GM18517 (cell line): ENCODE data around the gene DGCR2.
"Not testable (repeated sequence)": the region's sequence is repeated elsewhere in the genome, so short reads cannot be mapped to it uniquely, and the experiment has no call there.

Experiments used
- ATAC-seq: cut with Tn5 transposase; IDR thresholded peaks from one replicate; pipeline ENCODE4 v1.9.1; 2021; ENCODE audit warnings: mild to moderate bottlenecking, moderate library complexity; ENCODE audit not compliant: unreplicated experiment

DGCR2 gene

GRCh38 chr22:19062139-19062942 lies 59.9 kb downstream of the DGCR2 start:
- ATAC-seq, result no peak

- ATAC-seq, result no peak
Measured at GRCh38 chr22:19061471-19062138, 60.6 kb downstream of the DGCR2 start.

GRCh38 chr22:19060356-19061009 lies 61.7 kb downstream of the DGCR2 start:
- ATAC-seq, result no peak

GRCh38 chr22:19059481-19060278 lies 62.5 kb downstream of the DGCR2 start:
- ATAC-seq, result no peak

GRCh38 chr22:19058713-19059451 lies 63.3 kb downstream of the DGCR2 start:
- no peak for ATAC-seq

- no peak for ATAC-seq
Measured at GRCh38 chr22:19057999-19058491, 64.2 kb downstream of the DGCR2 start.

GRCh38 chr22:19057539-19057938 lies 64.7 kb downstream of the DGCR2 start:
- ATAC-seq, result no peak

GRCh38 chr22:19056951-19057401 lies 65.2 kb downstream of the DGCR2 start:
- no peak for ATAC-seq

- no peak for ATAC-seq
Measured at GRCh38 chr22:19055801-19056200, 66.4 kb downstream of the DGCR2 start.

GRCh38 chr22:19052941-19053541 lies 69.2 kb downstream of the DGCR2 start:
- ATAC-seq, result no peak

GRCh38 chr22:19051381-19052072 lies 70.7 kb downstream of the DGCR2 start:
- ATAC-seq, result no peak

GRCh38 chr22:19050847-19051246 lies 71.4 kb downstream of the DGCR2 start:
- not testable (repeated sequence) for ATAC-seq

GRCh38 chr22:19050117-19050516 lies 72.1 kb downstream of the DGCR2 start:
- no peak for ATAC-seq

GRCh38 chr22:19048531-19048930 lies 73.7 kb downstream of the DGCR2 start:
- ATAC-seq, result no peak

- ATAC-seq, result no peak
Measured at GRCh38 chr22:19047993-19048392, 74.2 kb downstream of the DGCR2 start.

- no peak for ATAC-seq
Measured at GRCh38 chr22:19046719-19047609, 75.2 kb downstream of the DGCR2 start.

- no peak for ATAC-seq
Measured at GRCh38 chr22:19046287-19046686, 75.9 kb downstream of the DGCR2 start.

GRCh38 chr22:19045094-19045493 lies 77.1 kb downstream of the DGCR2 start:
- no peak for ATAC-seq
